ENCODE measurements around the gene PTPN11. TPM values are rescaled to one million over a fixed set of nuclear protein-coding genes. Genes with fewer than 3 reads are reported as not detected.

PTPN11 gene
- total and polyA plus RNA-seq, 2 donors (not counting 3 experiments of a cell fraction or from before 2014, with no cell fraction given), result 36.5 to 107 TPM

DNA sequence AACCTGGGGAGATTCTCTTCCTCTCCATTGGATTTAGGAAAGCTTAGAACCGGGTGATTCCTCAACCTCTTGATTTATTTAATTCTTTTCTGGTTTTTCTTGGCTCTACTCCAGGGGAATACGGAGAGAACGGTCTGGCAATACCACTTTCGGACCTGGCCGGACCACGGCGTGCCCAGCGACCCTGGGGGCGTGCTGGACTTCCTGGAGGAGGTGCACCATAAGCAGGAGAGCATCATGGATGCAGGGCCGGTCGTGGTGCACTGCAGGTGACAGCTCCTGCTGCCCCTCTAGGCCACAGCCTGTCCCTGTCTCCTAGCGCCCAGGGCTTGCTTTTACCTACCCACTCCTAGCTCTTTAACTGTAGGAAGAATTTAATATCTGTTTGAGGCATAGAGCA, 67.6 kb downstream of the PTPN11 start:
- H3K4me3 ChIP-seq (replicated peaks in 1 of 3; ENCODE audit: insufficient read depth in 1 of 3, low read depth in 1 of 3, low read length in 3 of 3), result no peak overlapping the region
- TF ChIP-seq GATA2 (IDR thresholded peaks at IDR 0.05; ENCODE audit: insufficient read depth, insufficient read length, low read depth, low read length), result no peak
- no peaks in the 10 kb centered on the region for H4K20me1 ChIP-seq (replicated peaks; ENCODE audit: control insufficient read depth, extremely low read depth, insufficient read depth, low read length)
- H3K36me3 ChIP-seq (ENCODE audit: control insufficient read depth in 2 of 2, extremely low read depth in 1 of 2, insufficient read depth in 2 of 2, low read length in 2 of 2), result peaks cover 15 to 22% of the 10 kb centered on the region in 2 experiments
- intact Hi-C loops (cut with micrococcal nuclease), result no loop called here
- dilution Hi-C loops (cut with MboI; ENCODE audit: extremely low pct_ligation_motif_present, low sequenced_read_pairs), result no loop called here
- H3K9me1 ChIP-seq (replicated peaks; ENCODE audit: control insufficient read depth, extremely low read depth, insufficient read depth, low read length), result no peaks in the 10 kb centered on the region
- ChIA-PET POLR2A (no interaction called here), CTCF (interaction anchor here (0.6 kb wide), 1 partner anchor 537 kb away, joined by 3 read pairs; no protein-coding TSS in a partner anchor)
- no peaks in the 10 kb centered on the region for H3K9me3 ChIP-seq (replicated peaks; ENCODE audit: control insufficient read depth, insufficient read depth, low read length)
- H3K4me2 ChIP-seq (ENCODE audit: insufficient read depth, low read length), result no peak overlapping the region
- no peak overlapping the region for H3K27ac ChIP-seq (ENCODE audit: insufficient read depth, low read depth, low read length)
- no peak for FAIRE-seq
- H3K27me3 ChIP-seq (ENCODE audit: control insufficient read depth in 2 of 2, insufficient read depth in 2 of 2, low read length in 2 of 2), result no peaks in the 10 kb centered on the region
- H3K9ac ChIP-seq (replicated peaks; ENCODE audit: extremely low read depth, insufficient read depth, low read length), result no peak overlapping the region
- H2AFZ ChIP-seq (ENCODE audit: low read depth, low read length), result no peak overlapping the region
- no peaks in the 10 kb centered on the region for H3K4me1 ChIP-seq (ENCODE audit: control insufficient read depth, extremely low read depth, insufficient read depth, low read length)
- H3K79me2 ChIP-seq (ENCODE audit: control insufficient read depth, insufficient read depth, low read length), result no peaks in the 10 kb centered on the region
- DNase-seq (ENCODE audit: low read depth, low spot score), result no peak
- BruUV-seq (replicated peaks), result no TSS peak

DNA sequence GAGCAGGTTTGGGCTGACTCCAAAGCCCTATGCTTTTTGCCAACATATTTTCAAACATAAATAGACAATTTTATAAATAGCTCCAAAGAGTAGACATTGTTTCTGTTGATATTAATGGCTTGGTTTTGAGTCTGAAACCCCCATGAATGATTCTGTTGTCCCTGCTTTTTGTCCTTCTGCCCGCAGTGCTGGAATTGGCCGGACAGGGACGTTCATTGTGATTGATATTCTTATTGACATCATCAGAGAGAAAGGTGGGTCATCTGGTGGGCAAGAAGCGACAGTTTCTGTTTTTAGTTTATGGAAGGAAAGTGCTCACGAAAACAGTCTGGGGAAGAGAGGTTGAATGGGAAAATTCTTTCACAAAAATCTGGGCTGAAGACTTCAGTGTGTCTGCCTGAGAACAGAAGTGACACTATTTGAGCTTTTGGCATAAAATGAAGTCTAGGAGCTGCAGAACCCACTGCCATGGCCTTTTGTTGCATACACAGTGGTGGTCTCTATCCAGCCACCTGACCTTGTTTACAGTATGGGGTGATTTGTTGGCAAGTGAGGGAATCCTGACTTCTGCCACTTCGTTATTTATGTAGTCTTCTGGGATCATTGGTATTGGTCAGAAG, 69.6 kb downstream of the PTPN11 start:
- no peak overlapping the region for H3K27ac ChIP-seq (ENCODE audit: insufficient read depth, low read depth, low read length)
- H3K36me3 ChIP-seq (ENCODE audit: control insufficient read depth in 2 of 2, extremely low read depth in 1 of 2, insufficient read depth in 2 of 2, low read length in 2 of 2), result peaks cover 3 to 20% of the 10 kb centered on the region in 2 experiments
- no peaks in the 10 kb centered on the region for H3K27me3 ChIP-seq (ENCODE audit: control insufficient read depth in 2 of 2, insufficient read depth in 2 of 2, low read length in 2 of 2)
- FAIRE-seq (no peak), DNase-seq (ENCODE audit: low read depth, low spot score) (no peak)
- no peaks in the 10 kb centered on the region for H3K9me3 ChIP-seq (replicated peaks; ENCODE audit: control insufficient read depth, insufficient read depth, low read length)
- BruUV-seq (replicated peaks), result no TSS peak
- no peak overlapping the region for H3K4me3 ChIP-seq (replicated peaks in 1 of 3; ENCODE audit: insufficient read depth in 1 of 3, low read depth in 1 of 3, low read length in 3 of 3)
- ChIA-PET CTCF (no interaction called here), POLR2A (no interaction called here)
- dilution Hi-C loops (cut with MboI; ENCODE audit: extremely low pct_ligation_motif_present, low sequenced_read_pairs) (no loop called here), intact Hi-C loops (cut with micrococcal nuclease) (no loop called here)
- no peak overlapping the region for H2AFZ ChIP-seq (ENCODE audit: low read depth, low read length)
- no peaks in the 10 kb centered on the region for H3K4me1 ChIP-seq (ENCODE audit: control insufficient read depth, extremely low read depth, insufficient read depth, low read length)
- H3K79me2 ChIP-seq (ENCODE audit: control insufficient read depth, insufficient read depth, low read length), result no peaks in the 10 kb centered on the region
- no peak for TF ChIP-seq MYC (IDR thresholded peaks at IDR 0.05; ENCODE audit: low read depth, low read length)
- no peaks in the 10 kb centered on the region for H4K20me1 ChIP-seq (replicated peaks; ENCODE audit: control insufficient read depth, extremely low read depth, insufficient read depth, low read length)
- no peak overlapping the region for H3K9ac ChIP-seq (replicated peaks; ENCODE audit: extremely low read depth, insufficient read depth, low read length)
- no peaks in the 10 kb centered on the region for H3K9me1 ChIP-seq (replicated peaks; ENCODE audit: control insufficient read depth, extremely low read depth, insufficient read depth, low read length)
- no peak overlapping the region for H3K4me2 ChIP-seq (ENCODE audit: insufficient read depth, low read length)
